HEK293 (cell line): Measurements from ENCODE around the gene ZBBX.

Source experiments
- CTCF ChIA-PET: fragments of 350-600 bp; formaldehyde crosslinking; extraction: SDS; loops from one replicate; lab custom pipeline; 2021; ENCODE audit warnings: antibody characterized with exemption; lab: Yijun Ruan, JAX
- POLR2A ChIA-PET: fragments of 300-600 bp; formaldehyde crosslinking; extraction: SDS; loops from one replicate; lab custom pipeline; 2020; ENCODE audit warnings: antibody characterized with exemption, inconsistent platforms; lab: Yijun Ruan, JAX
- H3K27ac ChIP-seq: fragments of 200-500 bp; sonication (Bioruptor generic); 2 replicates; pipeline ENCODE4 v1.5.1; 2014; ENCODE audit warnings: low read depth, low read length, control low read depth, inconsistent platforms; ENCODE audit errors: extremely low read depth
- H3K36me3 ChIP-seq, 2 experiments: fragments of 200-500 bp in 1 of 2; sonication (Bioruptor generic) in 1 of 2; 1 replicate in 1 of 2; 2 replicates in 1 of 2; pipeline ENCODE4 v1.5.1; 2014 to 2017; ENCODE audit warnings: inconsistent platforms in 2 of 2, low read length in 2 of 2; ENCODE audit not compliant: control insufficient read depth in 2 of 2, insufficient read depth in 1 of 2
- H3K4me1 ChIP-seq: fragments of 200-500 bp; sonication (Bioruptor generic); 2 replicates; pipeline ENCODE4 v1.5.1; 2014; ENCODE audit warnings: mild to moderate bottlenecking, low read length, inconsistent platforms; ENCODE audit not compliant: control insufficient read depth, insufficient read depth
- H3K4me3 ChIP-seq: 2 replicates; pipeline ENCODE4 v1.5.1; 2011; ENCODE audit warnings: low read depth, mild to moderate bottlenecking, control low read depth, low read length, moderate library complexity
- H3K9me3 ChIP-seq: fragments of 200-500 bp; sonication (Bioruptor generic); 2 replicates; pipeline ENCODE4 v1.5.1; 2014; ENCODE audit warnings: low read depth, low read length, inconsistent platforms; ENCODE audit not compliant: control insufficient read depth, insufficient read depth
- HOXD13 ChIP-seq: sonication (generic); formaldehyde crosslinking; IDR thresholded peaks from 2 replicates; pipeline ENCODE4 v1.8.0; 2022; ENCODE audit warnings: missing genetic modification reagents, borderline replicate concordance
- SCRT1 ChIP-seq: fragments of 450-650 bp; formaldehyde crosslinking; IDR thresholded peaks from 2 replicates; pipeline ENCODE4 v1.5.1; 2016; ENCODE audit warnings: missing biosample characterization, missing genetic modification characterization, borderline replicate concordance
- SP3 ChIP-seq: fragments of 450-650 bp; formaldehyde crosslinking; IDR thresholded peaks from 2 replicates; pipeline ENCODE4 v1.5.1; 2016; ENCODE audit warnings: missing biosample characterization, missing genetic modification characterization
- ZBTB20 ChIP-seq: fragments of 450-650 bp; formaldehyde crosslinking; IDR thresholded peaks from 2 replicates; pipeline ENCODE4 v1.5.1; 2016; ENCODE audit warnings: missing biosample characterization, missing genetic modification characterization
- ZNF10 ChIP-seq: fragments of 450-650 bp; formaldehyde crosslinking; IDR thresholded peaks from 2 replicates; pipeline ENCODE4 v1.5.1; 2017; ENCODE audit warnings: missing biosample characterization, missing genetic modification characterization
- ZNF121 ChIP-seq: fragments of 450-650 bp; formaldehyde crosslinking; IDR thresholded peaks from 2 replicates; pipeline ENCODE4 v1.5.1; 2016; ENCODE audit warnings: missing biosample characterization, missing genetic modification characterization
- ZNF175 ChIP-seq: fragments of 450-650 bp; formaldehyde crosslinking; IDR thresholded peaks from 2 replicates; pipeline ENCODE4 v1.5.1; 2016; ENCODE audit warnings: missing biosample characterization, missing genetic modification characterization
- ZNF202 ChIP-seq: fragments of 450-650 bp; formaldehyde crosslinking; IDR thresholded peaks from 2 replicates; pipeline ENCODE4 v1.5.1; 2016; ENCODE audit warnings: missing biosample characterization, missing genetic modification characterization, borderline replicate concordance
- ZNF211 ChIP-seq: fragments of 450-650 bp; formaldehyde crosslinking; IDR thresholded peaks from 2 replicates; pipeline ENCODE4 v1.5.1; 2016; ENCODE audit warnings: low read depth, missing biosample characterization, missing genetic modification characterization
- ZNF24 ChIP-seq: fragments of 450-650 bp; formaldehyde crosslinking; IDR thresholded peaks from 2 replicates; pipeline ENCODE4 v1.5.1; 2016; ENCODE audit warnings: missing biosample characterization, missing genetic modification characterization
- ZNF341 ChIP-seq: fragments of 450-650 bp; formaldehyde crosslinking; IDR thresholded peaks from 2 replicates; pipeline ENCODE4; 2016; ENCODE audit warnings: low read depth, missing biosample characterization, missing genetic modification characterization
- ZNF391 ChIP-seq: fragments of 450-650 bp; formaldehyde crosslinking; IDR thresholded peaks from 2 replicates; pipeline ENCODE4 v1.5.1; 2016; ENCODE audit warnings: low read depth, missing biosample characterization, missing genetic modification characterization, borderline replicate concordance
- ZNF416 ChIP-seq: fragments of 450-650 bp; formaldehyde crosslinking; IDR thresholded peaks from 2 replicates; pipeline ENCODE4 v1.5.1; 2016; ENCODE audit warnings: missing biosample characterization, missing genetic modification characterization
- ZNF423 ChIP-seq: fragments of 450-650 bp; formaldehyde crosslinking; IDR thresholded peaks from 2 replicates; pipeline ENCODE4 v1.5.1; 2016; ENCODE audit warnings: missing biosample characterization, missing genetic modification characterization
- ZNF426 ChIP-seq: fragments of 450-650 bp; formaldehyde crosslinking; IDR thresholded peaks from 2 replicates; pipeline ENCODE4 v1.5.1; 2017; ENCODE audit warnings: missing biosample characterization, missing genetic modification characterization, mild to moderate bottlenecking, inconsistent platforms, moderate library complexity
- ZNF473 ChIP-seq: fragments of 450-650 bp; formaldehyde crosslinking; IDR thresholded peaks from 2 replicates; pipeline ENCODE4 v1.5.1; 2017; ENCODE audit warnings: missing biosample characterization, missing genetic modification characterization
- ZNF521 ChIP-seq: fragments of 450-650 bp; formaldehyde crosslinking; IDR thresholded peaks from 2 replicates; pipeline ENCODE4 v1.5.1; 2017; ENCODE audit warnings: missing biosample characterization, mild to moderate bottlenecking, missing genetic modification characterization
- ZNF548 ChIP-seq: fragments of 450-650 bp; formaldehyde crosslinking; IDR thresholded peaks from 2 replicates; pipeline ENCODE4 v1.5.1; 2016; ENCODE audit warnings: missing biosample characterization, missing genetic modification characterization
- ZNF560 ChIP-seq: fragments of 450-650 bp; formaldehyde crosslinking; IDR thresholded peaks from 2 replicates; pipeline ENCODE4 v1.5.1; 2017; ENCODE audit warnings: missing biosample characterization, missing genetic modification characterization, borderline replicate concordance
- ZNF621 ChIP-seq: fragments of 450-650 bp; formaldehyde crosslinking; IDR thresholded peaks from 2 replicates; pipeline ENCODE4 v1.5.1; 2017; ENCODE audit warnings: missing biosample characterization, missing genetic modification characterization
- ZNF629 ChIP-seq: fragments of 450-650 bp; formaldehyde crosslinking; IDR thresholded peaks from 2 replicates; pipeline ENCODE4 v1.5.1; 2017; ENCODE audit warnings: missing biosample characterization, missing genetic modification characterization
- ZNF658 ChIP-seq: fragments of 450-650 bp; formaldehyde crosslinking; IDR thresholded peaks from 2 replicates; pipeline ENCODE4; 2016; ENCODE audit warnings: missing biosample characterization, missing genetic modification characterization
- ZNF660 ChIP-seq: fragments of 450-650 bp; IDR thresholded peaks from 2 replicates; pipeline ENCODE4 v1.5.1; 2018; ENCODE audit warnings: missing biosample characterization, mild to moderate bottlenecking, missing genetic modification characterization
- ZNF670 ChIP-seq: fragments of 450-650 bp; formaldehyde crosslinking; IDR thresholded peaks from 2 replicates; pipeline ENCODE4 v1.5.1; 2016; ENCODE audit warnings: missing biosample characterization, missing genetic modification characterization, low read depth
- ZNF792 ChIP-seq: fragments of 450-650 bp; formaldehyde crosslinking; IDR thresholded peaks from 2 replicates; pipeline ENCODE4 v1.5.1; 2016; ENCODE audit warnings: missing biosample characterization, missing genetic modification characterization
- ZSCAN23 ChIP-seq: fragments of 450-650 bp; formaldehyde crosslinking; IDR thresholded peaks from 2 replicates; pipeline ENCODE4 v1.5.1; 2016; ENCODE audit warnings: missing biosample characterization, missing genetic modification characterization
- TF ChIP-seq, protein P1 (sequence below): fragments of 450-650 bp; formaldehyde crosslinking; IDR thresholded peaks from 2 replicates; pipeline ENCODE4 v1.5.1; 2016; ENCODE audit warnings: missing biosample characterization, missing genetic modification characterization
- TF ChIP-seq, protein P2 (sequence below): fragments of 450-650 bp; formaldehyde crosslinking; IDR thresholded peaks from 2 replicates; pipeline ENCODE4; 2016; ENCODE audit warnings: missing biosample characterization, missing genetic modification characterization
- TF ChIP-seq, protein P3 (sequence below): fragments of 450-650 bp; formaldehyde crosslinking; IDR thresholded peaks from 2 replicates; pipeline ENCODE4 v1.5.1; 2016; ENCODE audit warnings: missing biosample characterization, missing genetic modification characterization
- TF ChIP-seq, protein P4 (sequence below): fragments of 450-650 bp; formaldehyde crosslinking; IDR thresholded peaks from 2 replicates; pipeline ENCODE4 v1.5.1; 2017; ENCODE audit warnings: missing biosample characterization, missing genetic modification characterization
- TF ChIP-seq, protein P5 (sequence below): IDR thresholded peaks from 2 replicates; pipeline ENCODE4 v1.6.1; 2011; ENCODE audit warnings: mild to moderate bottlenecking, low read depth, low read length, borderline replicate concordance

ZBBX gene

DNA sequence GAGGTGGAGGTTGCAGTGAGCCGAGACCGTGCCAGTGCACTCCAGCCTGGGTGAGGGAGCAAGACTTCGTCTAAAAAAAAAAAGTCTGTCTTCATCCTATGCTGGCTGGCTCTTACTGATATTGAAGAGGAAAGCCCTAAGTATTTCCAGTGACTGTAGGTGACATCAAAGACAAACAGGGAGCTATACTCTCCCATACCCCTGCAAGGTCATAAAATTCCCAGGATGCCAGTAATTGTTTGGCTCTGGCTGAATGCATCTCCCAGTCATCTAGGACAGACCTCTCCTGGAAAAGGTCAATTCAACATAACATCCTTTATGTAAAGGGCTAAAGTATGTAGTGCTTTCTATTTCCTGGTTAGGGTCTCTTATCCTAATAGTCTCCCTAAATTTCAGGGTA is 8.0 kb downstream of the ZBBX start (continued):
- TF ChIP-seq HOXD13 (no peak), ZNF426 (no peak), ZNF211 (tag by site-specific recombination) (no peak), ZNF175 (tag by site-specific recombination) (no peak)
- TF ChIP-seq, protein P1, sequence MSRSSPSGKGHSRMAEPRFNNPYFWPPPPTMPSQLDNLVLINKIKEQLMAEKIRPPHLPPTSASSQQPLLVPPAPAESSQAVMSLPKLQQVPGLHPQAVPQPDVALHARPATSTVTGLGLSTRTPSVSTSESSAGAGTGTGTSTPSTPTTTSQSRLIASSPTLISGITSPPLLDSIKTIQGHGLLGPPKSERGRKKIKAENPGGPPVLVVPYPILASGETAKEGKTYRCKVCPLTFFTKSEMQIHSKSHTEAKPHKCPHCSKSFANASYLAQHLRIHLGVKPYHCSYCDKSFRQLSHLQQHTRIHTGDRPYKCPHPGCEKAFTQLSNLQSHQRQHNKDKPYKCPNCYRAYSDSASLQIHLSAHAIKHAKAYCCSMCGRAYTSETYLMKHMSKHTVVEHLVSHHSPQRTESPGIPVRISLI = no peak
- TF ChIP-seq, protein P2, sequence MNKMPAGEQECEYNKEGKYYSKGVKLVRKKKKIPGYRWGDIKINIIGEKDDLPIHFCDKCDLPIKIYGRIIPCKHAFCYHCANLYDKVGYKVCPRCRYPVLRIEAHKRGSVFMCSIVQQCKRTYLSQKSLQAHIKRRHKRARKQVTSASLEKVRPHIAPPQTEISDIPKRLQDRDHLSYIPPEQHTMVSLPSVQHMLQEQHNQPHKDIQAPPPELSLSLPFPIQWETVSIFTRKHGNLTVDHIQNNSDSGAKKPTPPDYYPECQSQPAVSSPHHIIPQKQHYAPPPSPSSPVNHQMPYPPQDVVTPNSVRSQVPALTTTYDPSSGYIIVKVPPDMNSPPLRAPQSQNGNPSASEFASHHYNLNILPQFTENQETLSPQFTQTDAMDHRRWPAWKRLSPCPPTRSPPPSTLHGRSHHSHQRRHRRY (tag by site-specific recombination) = no peak

- no peak overlapping the region for H3K27ac ChIP-seq
- POLR2A ChIA-PET = no interaction called here
- CTCF ChIA-PET = no interaction called here
- H3K4me3 ChIP-seq = no peak overlapping the region
- H3K36me3 ChIP-seq = no peaks in the 10 kb centered on the region
- TF ChIP-seq, protein P3, sequence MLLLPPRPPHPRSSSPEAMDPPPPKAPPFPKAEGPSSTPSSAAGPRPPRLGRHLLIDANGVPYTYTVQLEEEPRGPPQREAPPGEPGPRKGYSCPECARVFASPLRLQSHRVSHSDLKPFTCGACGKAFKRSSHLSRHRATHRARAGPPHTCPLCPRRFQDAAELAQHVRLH = no peak
- TF ChIP-seq ZNF629 (tag by site-specific recombination) = no peak
- no peak for TF ChIP-seq ZSCAN23 (tag by site-specific recombination)
- no peak for TF ChIP-seq ZNF202 (tag by site-specific recombination)
- TF ChIP-seq, protein P2 (tag by site-specific recombination) = no peak
- TF ChIP-seq, protein P4, sequence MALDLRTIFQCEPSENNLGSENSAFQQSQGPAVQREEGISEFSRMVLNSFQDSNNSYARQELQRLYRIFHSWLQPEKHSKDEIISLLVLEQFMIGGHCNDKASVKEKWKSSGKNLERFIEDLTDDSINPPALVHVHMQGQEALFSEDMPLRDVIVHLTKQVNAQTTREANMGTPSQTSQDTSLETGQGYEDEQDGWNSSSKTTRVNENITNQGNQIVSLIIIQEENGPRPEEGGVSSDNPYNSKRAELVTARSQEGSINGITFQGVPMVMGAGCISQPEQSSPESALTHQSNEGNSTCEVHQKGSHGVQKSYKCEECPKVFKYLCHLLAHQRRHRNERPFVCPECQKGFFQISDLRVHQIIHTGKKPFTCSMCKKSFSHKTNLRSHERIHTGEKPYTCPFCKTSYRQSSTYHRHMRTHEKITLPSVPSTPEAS = no peak
- TF ChIP-seq ZNF521 (tag by site-specific recombination) = no peak
- no peak for TF ChIP-seq SCRT1 (tag by site-specific recombination)
- no peak for TF ChIP-seq ZBTB20
- TF ChIP-seq ZNF10 (tag by site-specific recombination) = no peak
- TF ChIP-seq ZNF658 = no peak
- no peaks in the 10 kb centered on the region for H3K4me1 ChIP-seq
- H3K9me3 ChIP-seq = no peaks in the 10 kb centered on the region
Measured at GRCh38 chr3:167361948-167362347, 18.1 kb downstream of the ZBBX start.

DNA sequence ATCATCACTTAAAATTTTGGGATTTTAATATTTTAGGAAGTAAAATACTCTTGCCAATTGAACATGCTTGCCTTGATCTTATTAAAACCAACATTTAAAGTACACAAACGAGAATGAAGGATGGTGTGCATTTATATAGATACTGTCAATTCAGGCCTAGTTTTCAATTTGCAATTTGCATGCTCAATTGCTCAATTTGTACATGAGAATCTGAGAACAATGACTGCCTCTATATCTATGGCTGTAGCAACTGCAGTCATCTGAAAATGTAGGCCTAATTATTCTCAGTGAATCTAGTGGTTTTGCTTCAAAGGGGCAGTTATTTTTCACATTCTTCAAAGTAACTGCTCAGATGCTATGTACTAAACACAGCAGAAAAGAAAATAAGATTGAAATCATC is 18.8 kb downstream of the ZBBX start:
- Histone ChIP-seq H3K9me3 (no peaks in the 10 kb centered on the region), H3K4me3 (no peak overlapping the region), H3K36me3 (no peaks in the 10 kb centered on the region), H3K27ac (no peak overlapping the region), H3K4me1 (no peaks in the 10 kb centered on the region)
- CTCF ChIA-PET = no interaction called here
- POLR2A ChIA-PET = no interaction called here
- no peak for TF ChIP-seq ZNF473 (tag by site-specific recombination)
- no peak for TF ChIP-seq ZNF560 (tag by site-specific recombination)
- no peak for TF ChIP-seq ZNF175 (tag by site-specific recombination)
- TF ChIP-seq ZNF341 (tag by site-specific recombination) = no peak
- TF ChIP-seq ZNF660 (tag by site-specific recombination) = no peak
- TF ChIP-seq, protein P5, sequence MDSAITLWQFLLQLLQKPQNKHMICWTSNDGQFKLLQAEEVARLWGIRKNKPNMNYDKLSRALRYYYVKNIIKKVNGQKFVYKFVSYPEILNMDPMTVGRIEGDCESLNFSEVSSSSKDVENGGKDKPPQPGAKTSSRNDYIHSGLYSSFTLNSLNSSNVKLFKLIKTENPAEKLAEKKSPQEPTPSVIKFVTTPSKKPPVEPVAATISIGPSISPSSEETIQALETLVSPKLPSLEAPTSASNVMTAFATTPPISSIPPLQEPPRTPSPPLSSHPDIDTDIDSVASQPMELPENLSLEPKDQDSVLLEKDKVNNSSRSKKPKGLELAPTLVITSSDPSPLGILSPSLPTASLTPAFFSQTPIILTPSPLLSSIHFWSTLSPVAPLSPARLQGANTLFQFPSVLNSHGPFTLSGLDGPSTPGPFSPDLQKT = no peak
- no peak for TF ChIP-seq ZNF24
- TF ChIP-seq ZNF391 (tag by site-specific recombination) = no peak
- TF ChIP-seq ZNF416 = no peak
- TF ChIP-seq ZNF548 = no peak
- no peak for TF ChIP-seq ZNF670 (tag by site-specific recombination)
- TF ChIP-seq ZNF621 (tag by site-specific recombination) = no peak
- no peak for TF ChIP-seq SCRT1 (tag by site-specific recombination)
- no peak for TF ChIP-seq ZNF121 (tag by site-specific recombination)
- no peak for TF ChIP-seq ZNF423 (tag by site-specific recombination)
- no peak for TF ChIP-seq ZNF792 (tag by site-specific recombination)
- no peak for TF ChIP-seq SP3 (tag by site-specific recombination)
